ENCODE results near the gene GNPDA2. TPM values are rescaled to one million over a fixed set of nuclear protein-coding genes. Genes with fewer than 3 reads are reported as not detected.

GNPDA2 gene
- total RNA-seq, 1 donor from 2014 or later, result 18.9 TPM

- H3K9me3 Mint-ChIP-seq (ENCODE audit: low read depth), result no peaks in the 10 kb centered on the region
- H3K4me3 Mint-ChIP-seq (ENCODE audit: unreplicated experiment), result no peak overlapping the region
- TF ChIP-seq CTCF (IDR thresholded peaks at IDR 0.05), result no peak
- no peak overlapping the region for H3K27ac Mint-ChIP-seq (ENCODE audit: unreplicated experiment)
- H3K27me3 Mint-ChIP-seq (ENCODE audit: low read depth), result peaks cover 15% of the 10 kb centered on the region
- no peak for DNase-seq (ENCODE audit: low spot score)
- peaks cover 19% of the 10 kb centered on the region for H3K4me1 Mint-ChIP-seq (ENCODE audit: low read depth)
- H3K36me3 Mint-ChIP-seq (ENCODE audit: low read depth), result no peaks in the 10 kb centered on the region
Measured at GRCh38 chr4:44675366-44675765, 51.0 kb downstream of the GNPDA2 start.

GRCh38 chr4:44674471-44674870 is 51.9 kb downstream of the GNPDA2 start:
- Mint-ChIP-seq H3K4me1 (ENCODE audit: low read depth) (peaks cover 13% of the 10 kb centered on the region), H3K27me3 (ENCODE audit: low read depth) (peaks cover 18% of the 10 kb centered on the region), H3K4me3 (ENCODE audit: unreplicated experiment) (no peak overlapping the region), H3K9me3 (ENCODE audit: low read depth) (no peaks in the 10 kb centered on the region), H3K36me3 (ENCODE audit: low read depth) (no peaks in the 10 kb centered on the region), H3K27ac (ENCODE audit: unreplicated experiment) (no peak overlapping the region)
- TF ChIP-seq CTCF (IDR thresholded peaks at IDR 0.05), result peak; percentile 63
- no peak for DNase-seq (ENCODE audit: low spot score)

GRCh38 chr4:44671636-44672035 is 54.7 kb downstream of the GNPDA2 start:
- no peak overlapping the region for H3K27ac Mint-ChIP-seq (ENCODE audit: unreplicated experiment)
- TF ChIP-seq CTCF (IDR thresholded peaks at IDR 0.05), result no peak
- H3K27me3 Mint-ChIP-seq (ENCODE audit: low read depth), result peaks cover 26% of the 10 kb centered on the region

GRCh38 chr4:44670506-44671199 is 55.7 kb downstream of the GNPDA2 start:
- Mint-ChIP-seq H3K4me3 (ENCODE audit: unreplicated experiment) (no peak overlapping the region), H3K27ac (ENCODE audit: unreplicated experiment) (no peak overlapping the region), H3K27me3 (ENCODE audit: low read depth) (peaks cover 26% of the 10 kb centered on the region), H3K9me3 (ENCODE audit: low read depth) (no peaks in the 10 kb centered on the region), H3K4me1 (ENCODE audit: low read depth) (no peaks in the 10 kb centered on the region), H3K36me3 (ENCODE audit: low read depth) (no peaks in the 10 kb centered on the region)
- no peak for DNase-seq (ENCODE audit: low spot score)
- no peak for TF ChIP-seq CTCF (IDR thresholded peaks at IDR 0.05)

More at GRCh38 chr4:44671636-44672035, 54.7 kb downstream of the GNPDA2 start:
- Mint-ChIP-seq H3K9me3 (ENCODE audit: low read depth) (no peaks in the 10 kb centered on the region), H3K4me3 (ENCODE audit: unreplicated experiment) (no peak overlapping the region), H3K36me3 (ENCODE audit: low read depth) (no peaks in the 10 kb centered on the region), H3K4me1 (ENCODE audit: low read depth) (no peaks in the 10 kb centered on the region)
- no peak for DNase-seq (ENCODE audit: low spot score)

- no peaks in the 10 kb centered on the region for H3K9me3 Mint-ChIP-seq (ENCODE audit: low read depth)
- no peak for DNase-seq (ENCODE audit: low spot score)
- no peaks in the 10 kb centered on the region for H3K36me3 Mint-ChIP-seq (ENCODE audit: low read depth)
- no peaks in the 10 kb centered on the region for H3K4me1 Mint-ChIP-seq (ENCODE audit: low read depth)
- TF ChIP-seq CTCF (IDR thresholded peaks at IDR 0.05), result no peak
- H3K27me3 Mint-ChIP-seq (ENCODE audit: low read depth), result peaks cover 26% of the 10 kb centered on the region
- H3K27ac Mint-ChIP-seq (ENCODE audit: unreplicated experiment), result no peak overlapping the region
- no peak overlapping the region for H3K4me3 Mint-ChIP-seq (ENCODE audit: unreplicated experiment)
Measured at GRCh38 chr4:44668526-44668925, 57.8 kb downstream of the GNPDA2 start.
